ENCODE measurements around the gene RTEL1. TPM values are rescaled to one million over a fixed set of nuclear protein-coding genes. Genes with fewer than 3 reads are reported as not detected.
A peak's percentile ranks its signal among the peaks of the same experiment; 100 is the strongest.

RTEL1 gene
- total RNA-seq, 4 donors from 2014 or later = 7.1 to 43.7 (median 18.7) TPM

DNA sequence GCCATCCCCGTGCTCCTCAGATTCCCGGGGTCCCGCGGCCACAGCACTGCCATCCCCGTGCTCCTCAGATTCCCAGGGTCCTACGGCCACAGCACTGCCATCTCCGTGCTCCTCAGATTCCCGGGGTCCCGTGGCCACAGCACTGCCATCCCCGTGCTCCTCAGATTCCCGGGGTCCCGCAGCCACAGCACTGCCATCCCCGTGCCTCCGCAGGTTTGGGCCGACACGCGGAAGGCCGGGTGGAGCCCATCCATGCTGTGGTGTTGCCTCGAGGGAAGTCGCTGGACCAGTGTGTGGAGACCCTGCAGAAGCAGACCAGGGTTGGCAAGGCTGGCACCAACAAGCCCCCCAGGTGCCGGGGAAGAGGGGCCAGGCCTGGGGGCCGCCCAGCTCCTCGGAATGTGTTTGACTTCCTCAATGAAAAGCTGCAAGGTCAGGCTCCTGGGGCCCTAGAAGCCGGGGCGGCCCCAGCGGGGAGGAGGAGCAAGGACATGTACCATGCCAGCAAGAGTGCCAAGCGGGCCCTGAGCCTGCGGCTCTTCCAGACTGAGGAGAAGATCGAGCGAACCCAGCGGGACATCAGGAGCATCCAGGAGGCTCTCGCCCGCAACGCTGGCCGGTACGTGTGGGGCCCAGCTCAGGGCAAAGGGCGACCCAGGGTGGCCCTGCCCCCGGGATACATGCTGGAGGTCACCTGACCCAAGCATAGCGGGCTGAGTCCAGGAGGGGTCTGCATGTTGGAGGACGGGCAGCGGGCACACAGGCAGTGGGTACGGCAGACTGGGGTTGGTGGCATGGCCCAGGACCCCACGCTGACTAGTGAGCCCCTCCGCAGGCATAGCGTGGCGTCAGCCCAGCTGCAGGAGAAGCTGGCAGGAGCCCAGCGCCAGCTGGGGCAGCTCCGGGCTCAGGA is 77.1 kb downstream of the RTEL1 start:
- no peak for ATAC-seq
- no peak overlapping the region for H3K27ac ChIP-seq
- no peak for TF ChIP-seq POLR2A (IDR thresholded peaks at IDR 0.05)
- TF ChIP-seq POLR2AphosphoS5 (IDR thresholded peaks at IDR 0.05) = no peak
- no peak for TF ChIP-seq EP300 (IDR thresholded peaks at IDR 0.05)
- TF ChIP-seq, protein P1, sequence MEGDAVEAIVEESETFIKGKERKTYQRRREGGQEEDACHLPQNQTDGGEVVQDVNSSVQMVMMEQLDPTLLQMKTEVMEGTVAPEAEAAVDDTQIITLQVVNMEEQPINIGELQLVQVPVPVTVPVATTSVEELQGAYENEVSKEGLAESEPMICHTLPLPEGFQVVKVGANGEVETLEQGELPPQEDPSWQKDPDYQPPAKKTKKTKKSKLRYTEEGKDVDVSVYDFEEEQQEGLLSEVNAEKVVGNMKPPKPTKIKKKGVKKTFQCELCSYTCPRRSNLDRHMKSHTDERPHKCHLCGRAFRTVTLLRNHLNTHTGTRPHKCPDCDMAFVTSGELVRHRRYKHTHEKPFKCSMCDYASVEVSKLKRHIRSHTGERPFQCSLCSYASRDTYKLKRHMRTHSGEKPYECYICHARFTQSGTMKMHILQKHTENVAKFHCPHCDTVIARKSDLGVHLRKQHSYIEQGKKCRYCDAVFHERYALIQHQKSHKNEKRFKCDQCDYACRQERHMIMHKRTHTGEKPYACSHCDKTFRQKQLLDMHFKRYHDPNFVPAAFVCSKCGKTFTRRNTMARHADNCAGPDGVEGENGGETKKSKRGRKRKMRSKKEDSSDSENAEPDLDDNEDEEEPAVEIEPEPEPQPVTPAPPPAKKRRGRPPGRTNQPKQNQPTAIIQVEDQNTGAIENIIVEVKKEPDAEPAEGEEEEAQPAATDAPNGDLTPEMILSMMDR (IDR thresholded peaks at IDR 0.05) = no peak
- H3K9me3 ChIP-seq = no peaks in the 10 kb centered on the region
- peaks cover 0 to 44% of the 10 kb centered on the region in 2 donors for H3K36me3 ChIP-seq
- peaks cover 0 to 27% (median 19%) of the 10 kb centered on the region in 3 donors for H3K4me1 ChIP-seq
- no CpG with 5 or more reads among the region's 48 CpGs for WGBS, 2 donors (ENCODE audit: low coverage in 1 of 2)
- H3K27me3 ChIP-seq = no peaks in the 10 kb centered on the region
- no peak overlapping the region for H3K4me3 ChIP-seq

DNA sequence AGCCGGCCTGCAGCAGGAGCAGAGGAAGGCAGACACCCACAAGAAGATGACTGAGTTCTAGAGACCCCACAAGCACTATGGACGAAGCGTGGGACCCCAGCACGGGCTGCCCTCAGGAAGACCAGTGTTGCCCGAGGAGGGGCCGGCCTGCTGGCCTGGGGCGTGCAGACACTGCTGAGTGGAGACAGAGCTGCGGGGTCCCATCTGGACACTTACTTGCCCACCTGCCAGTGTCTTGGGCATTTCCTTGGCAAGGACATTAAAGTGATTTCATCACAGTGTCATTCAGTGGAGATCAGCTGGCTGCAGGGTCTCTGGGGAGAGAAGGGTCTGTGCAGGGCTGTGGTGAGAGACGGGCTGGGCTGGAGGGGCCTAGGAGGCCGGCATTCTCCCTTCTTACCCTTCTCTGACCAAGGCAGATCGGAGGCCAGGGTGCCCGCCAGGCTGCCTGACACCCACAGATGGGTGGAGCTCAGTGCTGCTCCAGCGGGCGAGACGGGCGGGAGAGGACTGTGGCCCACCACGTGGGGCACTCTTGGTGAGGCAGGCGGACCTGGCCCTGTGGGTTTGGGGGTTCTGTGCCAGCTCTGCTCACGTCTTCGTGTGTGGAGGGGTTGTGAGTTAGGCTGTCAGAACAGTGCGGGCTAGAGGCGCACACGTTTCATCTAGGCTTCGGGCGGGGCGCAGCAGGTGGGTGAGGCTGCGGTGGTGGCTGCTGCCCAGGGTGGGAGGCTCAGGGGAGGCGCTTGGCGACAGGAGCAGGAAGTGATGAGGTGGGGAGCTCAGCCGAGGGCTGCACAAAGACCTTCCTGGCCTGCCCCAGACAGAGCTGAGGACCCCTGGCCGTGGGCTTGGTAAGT is 78.0 kb downstream of the RTEL1 start, which contains the start of gene LIME1:
LIME1 (plus strand) TSS at position 806 of the 860 bp plus-strand sequence. CDS start 886 bp downstream, outside the sequence.
- 89 to 100% methylated on average over 1 to 3 of the region's 31 CpGs for WGBS, 2 donors (ENCODE audit: low coverage in 1 of 2)
- Histone ChIP-seq H3K36me3 (peaks cover 0 to 38% of the 10 kb centered on the region in 2 donors), H3K27me3 (no peaks in the 10 kb centered on the region), H3K4me3 (peak within 1 kb of the TSS in 1 of 2 donors; percentile 82), H3K9me3 (no peaks in the 10 kb centered on the region), H3K27ac (peak within 1 kb of the TSS in 1 of 4 donors; percentile 14), H3K4me1 (peaks cover 0 to 36% (median 21%) of the 10 kb centered on the region in 3 donors)
- TF ChIP-seq, protein P1 (IDR thresholded peaks at IDR 0.05) = no peak
- TF ChIP-seq POLR2AphosphoS5 (IDR thresholded peaks at IDR 0.05) (no peak), POLR2A (IDR thresholded peaks at IDR 0.05) (no peak), EP300 (IDR thresholded peaks at IDR 0.05) (no peak)
- ATAC-seq = no peak

DNA sequence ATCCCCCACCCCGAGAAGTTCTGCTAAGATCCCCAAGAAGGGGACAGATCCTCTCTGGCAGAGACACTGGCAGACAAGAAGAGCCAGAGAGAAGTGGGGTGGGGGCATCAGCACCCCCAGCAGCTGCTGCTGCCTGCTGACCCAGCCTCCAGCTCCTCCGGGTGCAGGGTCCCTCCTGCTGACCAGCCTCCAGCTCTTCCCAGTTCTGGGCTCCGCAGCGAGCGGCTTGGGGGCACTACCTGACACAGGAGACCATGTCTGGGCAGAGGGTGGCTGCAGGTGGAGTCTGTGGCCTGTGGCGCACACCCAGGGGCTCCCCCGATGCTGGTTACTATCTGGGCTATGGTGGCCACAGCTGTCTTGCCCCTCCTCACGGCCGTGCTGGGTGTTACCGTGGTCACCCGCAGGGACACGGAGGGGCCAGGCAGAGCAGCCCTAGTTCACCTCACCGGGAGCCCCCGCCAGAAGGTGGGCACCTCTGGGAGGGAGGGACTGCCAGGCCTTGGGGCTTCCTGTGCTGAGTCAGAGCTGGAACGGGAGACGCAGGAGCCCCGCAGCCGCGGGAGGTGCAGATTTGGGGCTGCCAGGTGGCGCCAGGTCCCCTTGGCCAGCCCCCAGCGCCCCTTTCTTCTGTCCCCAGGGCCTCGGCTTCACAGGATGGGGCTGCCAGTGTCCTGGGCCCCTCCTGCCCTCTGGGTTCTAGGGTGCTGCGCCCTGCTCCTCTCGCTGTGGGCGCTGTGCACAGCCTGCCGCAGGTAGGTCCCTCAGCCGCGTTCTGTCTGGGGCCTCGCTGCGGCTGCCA is 79.0 kb downstream of the RTEL1 start:
- no CpG with 5 or more reads among the region's 30 CpGs for WGBS, 2 donors (ENCODE audit: low coverage in 1 of 2)
- H3K4me3 ChIP-seq = peak overlapping the region in 1 of 2 donors; percentile 82
- TF ChIP-seq EP300 (IDR thresholded peaks at IDR 0.05) (no peak), POLR2A (IDR thresholded peaks at IDR 0.05) (no peak), POLR2AphosphoS5 (IDR thresholded peaks at IDR 0.05) (no peak)
- TF ChIP-seq, protein P1 (IDR thresholded peaks at IDR 0.05) = no peak
- H3K9me3 ChIP-seq = no peaks in the 10 kb centered on the region
- peaks cover 0 to 47% of the 10 kb centered on the region in 2 donors for H3K36me3 ChIP-seq
- H3K27ac ChIP-seq = peak overlapping the region in 1 of 4 donors; percentile 14
- ATAC-seq = no peak
- H3K27me3 ChIP-seq = no peaks in the 10 kb centered on the region
- peaks cover 0 to 46% (median 31%) of the 10 kb centered on the region in 3 donors for H3K4me1 ChIP-seq

DNA sequence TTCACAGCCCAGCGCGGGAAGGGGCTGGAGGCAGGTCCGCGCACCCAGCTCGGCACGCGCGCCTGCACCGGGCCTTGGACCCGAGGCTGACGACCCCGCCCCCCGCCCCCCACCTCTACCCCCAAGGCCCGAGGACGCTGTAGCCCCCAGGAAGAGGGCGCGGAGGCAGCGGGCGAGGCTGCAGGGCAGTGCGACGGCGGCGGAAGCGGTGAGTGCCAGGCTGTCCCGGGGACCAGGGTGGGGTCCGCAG is 79.5 kb downstream of the RTEL1 start:
- WGBS, 2 donors (ENCODE audit: low coverage in 1 of 2) = no CpG with 5 or more reads among the region's 26 CpGs
- H3K4me1 ChIP-seq = peaks cover 0 to 51% (median 31%) of the 10 kb centered on the region in 3 donors
- H3K4me3 ChIP-seq = peak overlapping the region; percentile 1 to 82
- H3K27ac ChIP-seq = peak overlapping the region in 1 of 4 donors; percentile 14
- TF ChIP-seq, protein P1 (IDR thresholded peaks at IDR 0.05) = no peak
- no peak for TF ChIP-seq POLR2A (IDR thresholded peaks at IDR 0.05)
- no peak for TF ChIP-seq POLR2AphosphoS5 (IDR thresholded peaks at IDR 0.05)
- no peak for TF ChIP-seq EP300 (IDR thresholded peaks at IDR 0.05)
- no peaks in the 10 kb centered on the region for H3K27me3 ChIP-seq
- no peak for ATAC-seq
- no peaks in the 10 kb centered on the region for H3K9me3 ChIP-seq
- peaks cover 0 to 52% of the 10 kb centered on the region in 2 donors for H3K36me3 ChIP-seq

All from gastroesophageal sphincter (tissue), 4 donors.